HG02642 (cell line): ENCODE data around the gene GPR150.
"Not testable (repeated sequence)": the region's sequence is repeated elsewhere in the genome, so short reads cannot be mapped to it uniquely, and the experiment has no call there.

Experiments
- ATAC-seq: cut with Tn5 transposase; IDR thresholded peaks from one replicate; pipeline ENCODE4 v1.9.1; 2021; ENCODE audit warnings: mild to moderate bottlenecking; ENCODE audit not compliant: unreplicated experiment, poor library complexity

Gene GPR150

DNA sequence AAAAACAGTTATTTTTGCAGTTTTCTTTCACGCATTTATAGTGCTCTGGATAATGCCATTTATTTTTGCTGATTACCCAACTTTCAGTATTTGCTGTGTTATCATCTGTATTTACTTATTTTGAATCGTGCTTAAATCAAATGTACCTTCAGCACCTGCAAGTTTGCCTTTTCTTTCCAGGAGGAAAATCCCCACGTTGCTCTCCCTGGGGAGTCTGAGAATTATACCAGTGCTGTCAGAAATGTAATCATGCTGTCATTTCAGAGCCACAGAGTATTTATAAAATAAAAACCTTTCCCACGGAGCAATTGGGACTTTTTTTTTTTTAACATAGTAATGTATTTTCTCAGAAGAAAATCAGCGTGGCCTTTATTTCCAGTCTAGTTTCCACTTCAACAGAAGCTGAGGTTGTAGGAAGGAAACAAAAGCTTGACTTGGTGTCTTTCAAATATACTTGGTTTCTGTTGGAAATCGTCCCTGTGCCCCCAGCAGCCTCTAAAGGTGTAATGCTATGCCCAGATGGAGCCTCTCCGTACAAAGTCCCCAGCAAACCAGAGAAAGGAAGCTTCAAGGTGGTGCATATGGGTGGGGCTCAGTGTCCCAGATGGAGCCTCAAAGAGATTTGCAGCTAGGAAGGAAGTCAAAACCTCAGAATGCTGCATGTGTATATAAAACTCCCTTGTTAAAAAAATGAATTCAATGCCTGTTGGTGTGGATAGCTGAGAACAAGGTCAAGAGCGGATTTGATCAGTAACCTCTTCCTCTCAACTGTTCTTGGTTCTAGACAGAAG lies 2.1 kb downstream of the GPR150 start:
- no peak for ATAC-seq

DNA sequence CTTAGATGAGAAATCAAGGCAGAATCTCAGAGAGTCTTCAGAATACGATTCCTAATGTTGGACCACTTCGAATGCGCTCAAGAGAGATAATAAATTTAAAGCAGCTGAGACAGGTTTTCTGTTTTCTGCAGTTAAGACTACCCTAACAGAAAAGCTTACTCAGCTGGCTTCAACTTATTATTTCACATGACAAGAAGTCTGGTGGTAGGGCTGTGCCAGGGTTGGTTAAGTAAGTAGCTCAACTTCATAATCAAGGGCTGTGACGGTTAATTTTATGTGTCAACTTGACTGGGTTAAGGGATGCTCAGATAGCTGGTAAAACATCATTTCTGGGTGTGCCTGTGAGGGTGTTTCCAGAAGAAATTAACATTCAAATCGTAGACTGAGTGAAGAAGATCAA lies 3.8 kb downstream of the GPR150 start:
- ATAC-seq, result no peak

DNA sequence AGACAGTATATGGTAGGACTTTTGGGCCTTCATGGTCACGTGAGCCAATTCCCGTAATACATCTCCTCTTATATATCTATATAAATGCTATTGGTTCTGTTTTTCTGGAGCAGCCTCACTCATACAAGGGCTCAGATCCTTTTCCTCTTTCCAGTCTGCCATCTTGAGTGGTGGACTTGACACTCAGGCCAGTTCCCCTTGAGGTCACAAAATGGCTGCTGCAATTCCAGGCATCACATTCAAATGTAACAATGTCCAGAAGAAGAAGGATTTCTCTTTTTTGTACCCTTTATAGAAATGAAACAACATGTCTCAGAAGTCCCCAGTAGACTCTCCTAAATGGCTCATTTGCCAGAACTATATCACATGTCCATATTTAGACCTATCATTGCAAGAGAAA lies 4.5 kb downstream of the GPR150 start:
- no peak for ATAC-seq

DNA sequence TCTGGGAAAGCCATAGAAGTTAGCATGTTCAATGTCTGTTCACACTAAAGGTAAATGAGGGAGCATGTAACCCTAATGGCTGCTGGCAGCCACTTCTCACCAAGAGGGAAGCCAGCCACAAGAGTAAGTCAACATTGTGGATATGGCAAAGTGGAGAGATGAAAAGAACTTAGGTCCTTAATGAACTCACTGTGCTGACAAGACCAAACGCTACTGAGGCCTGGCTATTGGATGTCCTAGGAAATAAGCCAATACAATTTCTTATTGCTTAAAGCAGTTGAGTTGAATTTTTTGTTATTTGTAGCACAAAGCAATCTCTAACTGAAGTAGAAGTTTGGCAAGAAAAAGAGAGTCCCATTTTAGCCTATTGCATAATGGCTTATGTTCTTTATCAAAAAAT lies 6.8 kb downstream of the GPR150 start:
- ATAC-seq, result no peak

DNA sequence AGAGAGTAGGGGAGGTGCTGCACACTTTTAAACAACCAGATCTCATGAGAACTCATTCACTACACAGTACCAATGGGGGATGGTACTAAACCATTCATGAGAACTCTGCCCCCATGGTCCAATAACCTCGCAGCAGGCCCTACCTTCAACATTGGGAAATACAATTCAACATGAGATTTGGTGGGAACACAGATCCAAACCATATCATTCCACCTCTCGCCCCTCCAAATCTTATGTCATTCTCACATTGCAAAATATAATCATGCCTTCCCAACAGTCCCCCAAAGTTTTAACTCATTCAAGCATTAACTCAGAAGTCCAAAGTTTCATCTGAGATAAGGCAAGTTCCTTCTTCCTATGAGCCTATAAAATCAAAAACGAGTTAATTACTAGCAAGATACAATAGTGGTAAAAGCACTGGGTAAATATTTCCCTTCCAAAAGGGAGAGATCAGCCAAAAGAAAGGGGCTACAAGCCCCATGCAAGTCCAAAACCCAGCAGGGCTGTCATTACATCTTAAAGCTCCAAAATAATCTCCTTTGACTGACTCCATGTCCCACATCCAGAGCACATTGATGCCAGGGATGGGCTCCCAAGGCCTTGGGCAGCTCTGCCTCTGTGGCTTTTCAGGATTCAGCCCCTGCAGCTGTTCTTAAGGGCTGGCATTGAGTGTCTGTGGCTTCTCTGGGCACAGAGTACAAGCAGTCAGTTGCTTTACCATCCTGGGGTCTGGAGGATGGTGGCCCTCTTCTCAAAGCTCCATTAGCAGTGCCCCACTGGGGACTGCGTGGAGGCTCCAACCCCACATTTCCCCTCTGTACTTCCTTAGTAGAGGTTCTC lies 8.3 kb downstream of the GPR150 start:
- no peak for ATAC-seq

DNA sequence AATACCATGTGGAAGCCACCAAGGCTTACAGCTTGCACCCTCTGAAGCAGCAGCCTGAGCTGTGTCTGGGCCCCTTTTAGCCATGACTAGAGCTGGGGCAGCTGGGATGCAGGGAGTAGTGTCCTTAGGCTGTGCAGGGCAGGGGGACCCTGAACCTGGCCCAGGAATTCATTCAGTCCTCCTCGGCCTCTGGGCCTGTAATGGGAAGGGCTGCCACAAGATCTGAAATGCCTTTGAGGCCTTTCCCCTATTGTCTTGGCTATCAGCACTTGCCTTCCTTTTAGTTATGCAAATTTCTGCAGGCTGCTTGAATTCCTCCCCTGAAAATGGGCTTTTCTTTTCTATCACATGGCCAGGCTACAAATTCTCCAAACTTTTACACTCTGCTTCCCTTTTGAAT lies 9.0 kb downstream of the GPR150 start:
- no peak for ATAC-seq

DNA sequence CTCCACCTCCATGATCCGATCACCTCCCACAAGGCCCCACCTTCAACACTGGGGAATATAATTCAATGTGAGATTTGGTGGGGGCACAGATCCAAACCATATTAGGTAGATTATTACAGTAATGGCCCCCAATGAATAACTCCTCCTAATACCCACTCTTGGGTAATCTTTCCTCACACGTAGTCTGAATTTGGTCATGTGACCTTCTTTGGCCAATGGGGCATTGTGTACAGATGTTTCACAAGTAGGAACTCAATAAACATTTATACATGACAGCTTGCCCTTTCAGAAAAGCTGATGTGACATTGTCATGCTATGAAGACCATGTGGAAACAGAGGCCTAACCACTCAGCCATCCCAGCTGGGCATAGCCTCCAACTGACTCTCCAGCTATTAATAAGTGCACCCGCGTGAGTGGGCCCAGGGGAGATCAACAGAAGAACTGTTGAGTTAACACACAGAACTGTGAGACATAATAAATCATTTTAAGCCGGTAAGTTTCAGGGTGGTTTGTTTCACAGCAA lies 10.6 kb downstream of the GPR150 start:
- ATAC-seq, result no peak

DNA sequence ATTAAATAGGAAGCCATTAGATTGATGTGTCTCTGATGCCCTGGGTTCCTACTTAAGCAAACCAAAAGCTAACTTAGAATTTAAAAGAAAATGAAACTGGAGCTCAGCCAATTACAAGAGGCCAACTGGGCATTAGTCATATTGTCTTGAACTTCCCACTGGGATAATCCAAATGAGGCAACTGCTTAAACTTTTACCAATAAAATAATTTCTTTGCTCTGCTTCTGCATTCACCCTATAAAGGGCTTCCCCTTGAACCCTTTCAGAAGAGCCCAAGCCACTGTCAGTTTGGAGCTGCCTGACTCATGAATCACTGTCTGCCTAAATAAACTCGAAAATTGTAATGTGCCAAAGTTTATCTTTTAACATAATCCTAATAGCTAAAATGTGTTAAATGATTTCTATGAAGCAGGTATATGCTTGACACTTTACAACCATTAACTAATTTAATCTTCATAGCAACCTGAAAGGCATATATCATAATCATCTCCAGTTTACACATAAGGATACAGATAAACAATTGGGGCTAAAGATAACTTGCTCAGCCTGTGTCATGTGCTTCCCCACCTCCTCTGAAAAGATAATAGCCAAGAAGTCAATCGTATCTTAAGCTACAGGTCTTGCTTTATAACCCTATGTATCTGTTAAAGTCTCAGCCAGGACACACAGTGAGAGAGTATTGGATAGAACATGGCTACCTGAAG lies 11.5 kb downstream of the GPR150 start:
- ATAC-seq, result no peak

DNA sequence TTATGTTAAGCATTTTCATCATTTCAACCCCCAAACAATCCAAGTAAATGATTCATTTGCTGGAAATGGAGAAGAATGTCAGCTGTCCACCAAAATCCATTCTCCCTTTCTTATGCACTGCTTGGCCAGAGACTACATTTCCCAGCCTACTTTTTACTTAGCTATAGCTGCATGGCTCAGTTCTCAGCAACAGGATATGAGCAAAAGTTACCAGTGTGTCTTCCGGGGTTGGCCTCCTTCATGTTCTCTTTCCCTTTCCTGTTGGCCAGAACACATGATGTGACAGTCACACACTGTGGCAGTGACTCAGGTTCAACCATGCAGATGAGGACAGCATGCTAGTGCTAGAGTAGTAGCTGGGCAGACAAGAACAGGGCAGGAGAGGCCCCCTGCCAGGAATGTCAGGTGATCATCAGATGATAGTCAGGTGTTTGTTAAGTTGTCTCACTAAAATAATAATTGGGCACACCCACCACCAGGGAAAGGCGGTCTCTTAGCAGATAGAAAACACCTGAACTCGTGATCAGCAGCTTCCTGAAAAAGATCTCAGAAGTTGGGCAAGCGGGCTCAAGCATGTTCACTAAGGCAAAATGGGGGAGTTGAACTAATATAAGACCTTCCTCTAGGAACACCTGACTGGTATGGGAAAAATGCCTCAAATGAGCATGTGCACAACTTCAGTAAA lies 12.2 kb downstream of the GPR150 start:
- ATAC-seq, result peak; percentile 89

DNA sequence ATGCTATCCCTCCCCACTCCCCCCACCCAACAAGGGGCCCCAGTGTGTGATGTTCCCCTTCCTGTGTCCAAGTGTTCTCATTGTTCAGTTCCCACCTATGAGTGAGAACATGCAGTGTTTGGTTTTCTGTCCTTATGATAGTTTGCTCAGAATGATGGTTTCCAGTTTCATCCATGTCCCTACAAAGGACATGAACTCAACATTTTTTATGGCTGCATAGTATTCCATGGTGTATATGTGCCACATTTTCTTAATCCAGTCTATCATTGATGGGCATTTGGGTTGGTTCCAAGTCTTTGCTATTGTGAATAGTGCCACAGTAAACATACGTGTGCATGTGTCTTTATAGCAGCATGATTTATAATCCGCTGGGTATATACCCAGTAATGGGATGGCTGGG lies 13.1 kb downstream of the GPR150 start:
- not testable (repeated sequence) for ATAC-seq

DNA sequence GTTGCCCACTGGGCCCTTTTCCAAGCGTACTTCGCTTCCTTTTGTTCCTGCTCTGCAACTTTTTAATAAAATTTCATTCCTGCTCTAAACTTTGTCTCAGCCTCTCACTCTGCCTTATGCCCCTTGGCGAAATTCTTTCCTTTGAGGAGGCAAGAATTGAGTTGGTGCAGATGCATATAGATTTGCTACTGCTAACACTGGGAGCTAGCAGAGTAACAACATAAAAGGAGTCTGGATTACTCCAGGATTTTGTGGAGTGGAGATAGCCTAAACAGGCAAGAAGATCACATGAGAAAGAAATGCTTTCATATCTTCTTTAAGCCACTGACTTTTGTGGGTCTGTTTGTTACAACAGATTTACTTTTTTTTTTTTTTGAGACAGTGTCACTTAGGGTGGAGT lies 13.8 kb downstream of the GPR150 start:
- no peak for ATAC-seq

DNA sequence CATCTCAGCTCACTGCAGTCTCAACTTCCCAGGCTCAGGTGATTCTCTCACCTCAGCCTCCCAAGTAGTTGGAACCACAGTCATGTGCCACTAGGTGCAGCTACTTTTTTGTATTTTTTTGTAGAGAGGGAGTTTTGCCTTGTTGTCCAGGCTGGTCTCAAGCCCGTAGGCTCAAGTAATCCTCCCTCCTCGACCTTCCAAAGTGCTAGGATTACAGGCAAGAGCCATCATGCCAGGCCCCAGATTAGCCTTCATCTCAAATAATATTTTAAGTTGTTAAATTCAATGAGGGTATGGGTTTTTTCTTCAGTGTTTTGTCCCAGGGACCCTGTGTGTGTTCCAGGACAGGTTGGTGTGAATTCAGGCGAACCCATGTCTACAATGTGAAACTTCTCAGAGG lies 14.2 kb downstream of the GPR150 start:
- ATAC-seq, result no peak

DNA sequence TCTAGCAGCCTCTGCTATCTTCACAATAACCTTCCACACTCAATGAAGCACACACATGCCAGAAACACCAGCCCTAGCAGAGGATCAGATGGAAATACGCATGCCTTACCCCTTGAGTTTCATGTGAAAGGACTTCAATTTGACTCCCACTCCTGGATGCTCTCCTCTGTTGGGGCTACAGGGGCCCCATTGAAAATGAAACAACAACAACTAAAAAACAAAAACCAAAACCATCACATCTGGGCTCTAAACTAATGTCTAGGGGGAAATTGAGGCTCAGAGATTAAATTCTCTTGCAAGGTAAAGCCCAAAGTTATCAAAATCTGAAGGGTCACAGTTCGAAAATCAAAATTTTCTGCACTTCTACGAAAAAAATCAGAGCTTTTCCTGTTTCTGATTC lies 18.7 kb downstream of the GPR150 start:
- ATAC-seq, result no peak

DNA sequence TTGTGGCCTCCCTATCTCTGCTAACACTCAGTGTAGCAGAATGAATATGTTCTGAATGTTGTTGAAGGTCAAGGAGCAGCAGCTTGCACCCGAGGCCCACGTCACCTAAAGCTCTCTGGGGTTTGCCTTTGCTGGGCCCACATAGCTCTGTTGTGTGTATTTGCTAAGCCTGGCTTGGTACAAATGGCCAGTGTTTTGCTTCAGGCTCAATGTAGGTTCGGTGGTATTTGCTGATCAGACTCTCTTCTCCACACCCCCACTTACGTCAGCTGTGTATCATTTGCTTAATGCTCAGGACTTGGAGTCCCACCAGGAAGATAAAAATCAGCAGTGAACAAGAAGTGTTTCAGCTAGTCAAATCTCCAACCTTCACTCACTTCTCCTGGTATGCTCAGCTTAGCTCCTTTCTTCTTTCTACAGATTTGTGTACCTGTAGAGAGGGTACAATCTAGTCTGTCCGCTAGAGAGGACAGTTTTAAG lies 21.9 kb downstream of the GPR150 start:
- no peak for ATAC-seq

DNA sequence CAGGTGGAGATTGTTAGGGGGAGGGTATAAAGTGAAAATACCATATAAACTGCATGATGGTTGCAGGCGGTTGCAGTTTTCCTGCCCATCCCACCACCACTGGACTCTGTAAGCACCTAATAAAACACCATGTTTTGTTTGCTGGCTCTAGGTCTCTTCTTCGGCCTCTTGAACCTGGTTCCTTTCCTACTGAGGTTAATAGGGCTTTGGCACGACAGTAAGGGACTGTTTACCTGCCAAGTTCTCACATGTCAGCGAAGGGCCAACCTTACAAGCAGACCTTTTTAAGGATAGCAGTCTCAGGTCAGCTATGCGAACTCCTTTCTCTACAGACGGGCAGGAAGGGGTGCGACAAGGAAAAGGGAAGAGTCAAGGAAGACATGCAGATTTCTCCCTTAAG lies 23.3 kb downstream of the GPR150 start:
- ATAC-seq, result no peak

DNA sequence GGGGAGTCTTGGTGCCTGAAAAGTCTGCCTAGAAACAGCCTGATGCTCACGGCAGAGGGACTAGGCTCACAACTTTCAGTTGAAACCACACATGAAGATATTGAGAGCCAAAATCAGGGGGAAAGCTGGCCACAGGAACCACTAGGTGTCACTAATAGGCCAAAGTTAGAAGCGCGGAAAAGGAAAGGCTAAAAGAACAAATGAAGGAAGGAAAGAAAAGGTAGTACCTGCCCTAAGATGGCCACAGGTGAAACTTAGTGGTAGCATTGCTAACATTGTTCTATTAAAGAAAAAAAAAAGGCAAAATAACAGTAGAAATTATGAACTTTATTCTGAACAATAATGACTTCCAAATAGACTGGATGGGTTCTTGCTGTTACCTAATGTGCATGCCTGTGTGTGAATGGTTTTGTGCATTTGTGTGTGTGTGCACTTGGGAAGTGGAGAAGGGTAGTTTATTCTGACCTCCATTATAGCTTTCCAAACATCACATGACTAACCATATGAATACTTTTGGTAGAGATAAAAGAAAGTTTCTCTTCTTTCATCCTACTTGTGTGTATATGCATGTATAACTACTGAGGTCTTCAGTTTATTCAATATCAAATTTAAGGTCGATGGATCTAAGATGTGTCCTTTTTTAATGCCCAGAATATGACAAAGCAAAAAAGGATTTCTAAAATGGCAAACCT lies 24.6 kb downstream of the GPR150 start:
- ATAC-seq, result peak; percentile 32

DNA sequence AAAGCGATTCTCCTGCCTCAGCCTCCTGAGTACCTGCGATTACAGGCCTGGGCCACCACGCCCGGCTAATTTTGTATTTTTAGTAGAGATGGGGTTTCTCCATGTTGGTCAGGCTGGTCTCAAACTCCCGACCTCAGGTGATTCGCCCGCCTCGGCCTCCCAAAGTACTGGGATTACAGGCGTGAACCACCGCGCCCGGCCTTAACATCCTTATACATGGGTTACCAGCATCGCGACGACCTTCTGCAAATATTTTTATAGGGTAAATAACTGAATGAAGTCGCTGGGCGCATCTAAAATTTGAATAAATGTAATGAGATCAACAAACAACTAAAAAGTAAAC lies 26.3 kb downstream of the GPR150 start:
- not testable (repeated sequence) for ATAC-seq

DNA sequence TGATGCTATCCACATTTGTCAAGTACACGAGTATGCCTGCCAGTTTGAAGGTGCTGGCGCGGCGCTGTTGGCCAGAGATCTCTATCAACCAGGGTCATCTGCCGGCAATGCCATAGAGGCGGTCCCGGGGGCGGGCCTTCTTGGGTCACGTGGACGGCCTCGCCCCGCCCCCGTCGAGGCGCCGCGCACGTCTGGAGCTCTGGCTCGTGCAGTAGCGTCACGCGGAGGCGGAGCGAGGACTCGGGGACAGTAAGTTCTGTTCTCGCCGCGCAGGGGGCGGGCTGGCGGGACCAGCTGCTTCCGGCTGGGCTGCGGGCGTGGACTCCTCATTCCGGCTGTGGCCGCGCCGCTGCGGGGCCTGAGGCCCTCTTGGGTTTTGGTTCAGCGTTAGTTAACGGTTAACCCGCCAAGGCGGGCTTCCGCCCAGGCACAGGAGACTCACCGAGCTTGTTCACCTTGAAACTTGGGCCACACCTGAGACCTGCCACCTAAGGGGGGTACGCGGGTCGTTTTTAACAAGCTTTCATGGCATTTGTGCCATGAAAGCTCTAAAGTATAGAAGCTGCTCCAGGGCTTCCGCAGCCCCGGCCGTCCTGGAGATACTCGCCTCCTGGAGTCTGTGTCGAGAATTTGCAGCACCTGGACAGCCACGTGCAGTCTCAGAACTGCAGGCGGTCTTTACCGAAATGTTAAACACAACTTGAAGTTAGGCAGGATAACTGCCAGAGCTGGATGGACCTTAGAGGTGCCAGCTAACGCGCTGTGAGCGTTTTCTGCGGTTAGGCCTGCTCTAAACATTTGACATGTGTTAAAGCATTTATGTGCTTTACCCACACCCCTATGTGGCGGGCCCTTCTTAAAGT lies 26.9 kb downstream of the GPR150 start, which contains the start of gene RFESD:
TSS of gene RFESD (plus strand) at position 209 of the 863 bp plus-strand sequence. CDS start 5,495 bp downstream, outside the sequence.
- ATAC-seq, result peak; percentile 98
